Activated CD4-positive, alpha-beta T cell treated with anti-CD3 and anti-CD28 coated beads, Interleukin-2, amount 10 ng/mL, durations not matched to agents 24 days and 14 days (primary cell): ENCODE results near the gene SEPTIN10. TPM values are rescaled to one million over a fixed set of nuclear protein-coding genes. Genes with fewer than 3 reads are reported as not detected.
A peak's percentile ranks its signal among the peaks of the same experiment; 100 is the strongest.
"Not testable (repeated sequence)": the region's sequence is repeated elsewhere in the genome, so short reads cannot be mapped to it uniquely, and the experiment has no call there.

ENCODE experiments used
- DNase-seq: peaks from one replicate; pipeline ENCODE4 v3.0.0; 2022
- H3K27ac Mint-ChIP-seq: one replicate; pipeline ENCODE4 v1.8.0; 2022; ENCODE audit warnings: mild to moderate bottlenecking, mixed read lengths
- H3K27me3 Mint-ChIP-seq: one replicate; pipeline ENCODE4 v1.8.0; 2022; ENCODE audit warnings: mixed read lengths
- H3K36me3 Mint-ChIP-seq: one replicate; pipeline ENCODE4 v1.8.0; 2022; ENCODE audit warnings: low read depth, mild to moderate bottlenecking, mixed read lengths
- H3K4me1 Mint-ChIP-seq: one replicate; pipeline ENCODE4 v1.8.0; 2021; ENCODE audit warnings: mixed read lengths
- H3K4me3 Mint-ChIP-seq: one replicate; pipeline ENCODE4 v1.8.0; 2022; ENCODE audit warnings: mild to moderate bottlenecking, moderate library complexity, mixed read lengths
- H3K9me3 Mint-ChIP-seq: one replicate; pipeline ENCODE4 v1.8.0; 2021; ENCODE audit warnings: mixed read lengths
- intact Hi-C: fragments of 100-400 bp; cut with micrococcal nuclease; formaldehyde crosslinking; loops from one replicate; pipeline ENCODE4 v1.15.1; 2023
- total RNA-seq: library from RNA; stranded (reverse); gene quantifications from 2 replicates; pipeline ENCODE4 v1.2.3, GENCODE V29; 2022

Gene SEPTIN10
- total RNA-seq, 1 donor from 2014 or later = 0.14 TPM

DNA sequence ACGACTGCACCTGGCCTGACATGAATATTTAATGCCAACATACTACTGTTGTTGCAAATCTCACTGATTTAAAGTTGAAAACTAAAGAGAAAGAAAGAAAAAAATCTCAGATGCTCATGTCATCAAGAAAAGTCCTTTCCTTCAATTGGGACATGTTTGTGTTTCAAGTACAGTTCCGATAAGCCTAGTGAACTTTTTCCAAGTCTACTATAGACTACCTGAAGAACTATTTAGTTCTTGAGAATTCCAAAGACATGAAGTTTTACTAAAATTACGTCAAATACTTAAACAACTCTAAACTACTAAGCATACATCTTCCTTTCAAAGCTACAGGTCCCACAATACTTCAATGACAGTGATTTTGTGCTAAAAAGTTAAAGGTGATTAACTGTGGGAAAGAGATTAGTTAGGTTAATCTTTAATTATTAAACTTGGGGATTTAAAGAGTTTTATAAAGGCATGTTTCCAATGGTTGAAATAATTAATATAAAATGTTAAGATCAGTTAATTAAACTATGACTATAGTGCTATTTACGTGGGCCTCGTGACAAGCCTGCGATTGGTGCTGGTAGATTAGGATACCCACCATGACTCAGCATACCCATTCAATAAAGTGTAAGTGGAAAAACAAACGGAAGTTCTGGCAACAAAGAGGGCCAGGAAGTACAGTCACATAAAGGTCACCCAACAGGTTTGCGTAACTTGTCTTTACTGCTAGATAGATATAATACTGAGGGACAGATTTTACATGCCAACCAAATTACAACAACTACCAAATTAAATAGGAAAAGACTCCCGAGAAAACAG, 55.5 kb downstream of the SEPTIN10 start:
- intact Hi-C loops = no loop called here
- peaks cover 5% of the 10 kb centered on the region for H3K27me3 Mint-ChIP-seq
- H3K36me3 Mint-ChIP-seq = no peaks in the 10 kb centered on the region
- no peak overlapping the region for H3K27ac Mint-ChIP-seq
- H3K4me1 Mint-ChIP-seq = peaks cover 2% of the 10 kb centered on the region
- H3K9me3 Mint-ChIP-seq = no peaks in the 10 kb centered on the region
- no peak for DNase-seq
- no peak overlapping the region for H3K4me3 Mint-ChIP-seq

DNA sequence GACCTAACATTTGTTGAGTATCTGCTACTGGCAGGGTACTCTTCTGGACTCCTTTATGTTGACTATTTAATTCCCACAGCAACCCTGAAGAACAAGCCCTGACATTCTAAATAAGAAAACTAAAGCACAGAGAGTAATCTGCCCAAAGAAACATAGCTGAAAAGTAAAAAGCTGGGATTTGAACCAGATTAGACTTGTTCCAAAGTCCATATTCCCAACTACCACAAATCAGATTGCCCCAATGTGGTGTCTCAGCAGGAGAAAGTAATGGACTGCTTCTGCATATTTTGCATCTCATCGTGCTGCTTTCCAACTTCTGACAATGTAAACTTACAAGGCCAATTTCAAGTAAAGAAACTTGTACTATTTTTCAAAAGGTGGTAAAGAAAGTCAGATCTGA, 56.5 kb downstream of the SEPTIN10 start:
- Mint-ChIP-seq H3K9me3 (no peaks in the 10 kb centered on the region), H3K36me3 (no peaks in the 10 kb centered on the region), H3K4me1 (peaks cover 2% of the 10 kb centered on the region), H3K4me3 (no peak overlapping the region), H3K27me3 (peaks cover 5% of the 10 kb centered on the region), H3K27ac (no peak overlapping the region)
- intact Hi-C loops = no loop called here
- DNase-seq = no peak

DNA sequence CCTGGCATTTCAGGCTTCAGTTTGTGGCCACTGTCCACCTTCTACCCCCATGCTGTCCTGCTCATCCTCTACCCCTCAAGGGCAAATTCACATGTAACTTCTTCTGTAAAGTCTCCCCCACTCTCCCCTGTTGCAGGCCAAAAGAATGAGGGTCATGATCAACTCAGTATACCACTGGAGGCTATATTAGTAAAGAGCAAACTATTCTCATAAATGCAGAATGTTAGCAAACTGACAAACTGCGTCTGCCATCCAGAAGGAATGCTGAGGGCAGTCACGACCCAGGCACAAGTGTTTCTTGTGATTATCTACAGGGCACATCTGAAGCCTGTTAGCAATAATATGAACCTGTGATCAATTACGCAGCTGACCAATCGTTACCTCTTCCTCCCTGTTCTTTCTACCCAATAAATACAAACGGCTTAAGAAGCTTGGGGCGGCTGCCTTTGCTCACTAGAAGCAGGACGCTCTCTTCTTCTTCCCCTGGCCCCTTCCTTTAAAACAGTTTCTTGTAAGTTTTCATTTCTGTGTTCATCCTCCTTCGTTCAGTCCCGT, 58.3 kb downstream of the SEPTIN10 start:
- H3K9me3 Mint-ChIP-seq = no peaks in the 10 kb centered on the region
- DNase-seq = no peak
- H3K27ac Mint-ChIP-seq = no peak overlapping the region
- peaks cover 5% of the 10 kb centered on the region for H3K27me3 Mint-ChIP-seq
- no peak overlapping the region for H3K4me3 Mint-ChIP-seq
- intact Hi-C loops = no loop called here
- H3K36me3 Mint-ChIP-seq = no peaks in the 10 kb centered on the region
- peaks cover 2% of the 10 kb centered on the region for H3K4me1 Mint-ChIP-seq

DNA sequence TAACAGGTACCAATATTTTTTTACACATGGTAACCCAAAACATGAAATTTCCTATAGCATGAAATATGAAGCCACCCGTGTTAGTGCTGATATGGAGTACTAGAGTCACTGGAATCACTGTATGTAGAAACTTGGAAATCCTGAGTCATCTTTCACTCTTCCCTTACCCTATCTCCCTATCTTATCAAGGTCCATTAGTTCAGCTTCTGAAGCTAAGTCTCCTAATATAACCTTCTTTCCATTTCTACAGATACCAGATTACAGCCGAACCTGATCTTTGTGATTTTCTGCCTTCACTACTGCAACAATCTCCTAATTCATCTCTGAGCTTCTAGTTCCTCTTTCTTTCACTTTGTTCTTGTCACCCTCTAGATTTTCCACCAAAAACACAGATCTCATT, 59.0 kb downstream of the SEPTIN10 start:
- no peak overlapping the region for H3K27ac Mint-ChIP-seq
- H3K27me3 Mint-ChIP-seq = peaks cover 5% of the 10 kb centered on the region
- H3K4me3 Mint-ChIP-seq = no peak overlapping the region
- no peaks in the 10 kb centered on the region for H3K9me3 Mint-ChIP-seq
- intact Hi-C loops = no loop called here
- no peak for DNase-seq
- peaks cover 2% of the 10 kb centered on the region for H3K4me1 Mint-ChIP-seq
- no peaks in the 10 kb centered on the region for H3K36me3 Mint-ChIP-seq

DNA sequence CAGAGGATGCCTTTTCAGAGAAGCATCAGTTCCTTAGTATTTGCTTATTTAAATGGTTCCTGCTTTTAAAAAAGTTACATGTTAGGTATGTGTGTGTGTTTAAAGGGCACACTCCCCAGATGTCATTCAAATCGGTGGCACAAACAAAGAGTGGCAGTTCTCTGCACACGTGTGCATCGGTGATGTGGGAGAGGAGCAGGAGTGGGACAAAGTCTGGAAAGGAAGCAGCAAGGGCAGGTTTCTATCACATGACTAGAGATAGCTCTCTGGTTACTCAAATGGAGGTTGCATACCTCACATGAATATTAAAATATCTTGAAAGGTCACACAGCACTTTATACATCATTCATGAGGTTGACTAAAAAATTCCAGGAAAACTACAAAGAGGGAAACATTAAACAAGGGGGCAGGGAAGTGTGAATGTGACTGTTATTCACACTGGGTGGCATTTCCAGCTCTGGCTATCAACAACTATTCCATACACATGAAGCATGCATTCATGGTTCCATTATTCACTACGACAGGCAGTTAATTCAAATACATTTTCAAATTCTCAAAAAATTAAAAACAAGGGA, 64.7 kb downstream of the SEPTIN10 start:
- DNase-seq = no peak
- H3K27ac Mint-ChIP-seq = no peak overlapping the region
- H3K36me3 Mint-ChIP-seq = no peaks in the 10 kb centered on the region
- no peak overlapping the region for H3K4me3 Mint-ChIP-seq
- peaks cover 13% of the 10 kb centered on the region for H3K27me3 Mint-ChIP-seq
- intact Hi-C loops = no loop called here
- H3K9me3 Mint-ChIP-seq = no peaks in the 10 kb centered on the region
- no peaks in the 10 kb centered on the region for H3K4me1 Mint-ChIP-seq

DNA sequence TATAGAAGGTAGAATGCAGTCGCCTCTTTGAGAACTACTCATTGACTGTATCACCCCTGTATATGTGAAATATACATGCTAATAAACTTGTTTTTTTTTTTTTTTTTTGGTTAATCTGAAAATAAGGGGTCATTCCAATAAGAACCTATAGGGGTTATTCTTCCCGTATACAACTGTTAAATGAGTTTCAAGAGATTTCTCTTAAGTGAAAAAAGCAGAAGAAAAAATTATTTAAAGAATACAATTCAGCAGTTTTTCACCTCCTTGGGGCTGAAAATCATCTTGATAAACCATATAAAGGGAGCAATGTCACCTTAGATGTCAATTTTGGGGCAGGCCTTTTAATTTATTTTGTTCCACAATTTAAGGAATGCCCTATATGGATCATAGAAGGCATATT, 66.5 kb downstream of the SEPTIN10 start:
- Mint-ChIP-seq H3K9me3 (no peaks in the 10 kb centered on the region), H3K27ac (no peak overlapping the region), H3K4me3 (no peak overlapping the region), H3K36me3 (no peaks in the 10 kb centered on the region), H3K4me1 (no peaks in the 10 kb centered on the region), H3K27me3 (peaks cover 15% of the 10 kb centered on the region)
- intact Hi-C loops = no loop called here
- DNase-seq = no peak

DNA sequence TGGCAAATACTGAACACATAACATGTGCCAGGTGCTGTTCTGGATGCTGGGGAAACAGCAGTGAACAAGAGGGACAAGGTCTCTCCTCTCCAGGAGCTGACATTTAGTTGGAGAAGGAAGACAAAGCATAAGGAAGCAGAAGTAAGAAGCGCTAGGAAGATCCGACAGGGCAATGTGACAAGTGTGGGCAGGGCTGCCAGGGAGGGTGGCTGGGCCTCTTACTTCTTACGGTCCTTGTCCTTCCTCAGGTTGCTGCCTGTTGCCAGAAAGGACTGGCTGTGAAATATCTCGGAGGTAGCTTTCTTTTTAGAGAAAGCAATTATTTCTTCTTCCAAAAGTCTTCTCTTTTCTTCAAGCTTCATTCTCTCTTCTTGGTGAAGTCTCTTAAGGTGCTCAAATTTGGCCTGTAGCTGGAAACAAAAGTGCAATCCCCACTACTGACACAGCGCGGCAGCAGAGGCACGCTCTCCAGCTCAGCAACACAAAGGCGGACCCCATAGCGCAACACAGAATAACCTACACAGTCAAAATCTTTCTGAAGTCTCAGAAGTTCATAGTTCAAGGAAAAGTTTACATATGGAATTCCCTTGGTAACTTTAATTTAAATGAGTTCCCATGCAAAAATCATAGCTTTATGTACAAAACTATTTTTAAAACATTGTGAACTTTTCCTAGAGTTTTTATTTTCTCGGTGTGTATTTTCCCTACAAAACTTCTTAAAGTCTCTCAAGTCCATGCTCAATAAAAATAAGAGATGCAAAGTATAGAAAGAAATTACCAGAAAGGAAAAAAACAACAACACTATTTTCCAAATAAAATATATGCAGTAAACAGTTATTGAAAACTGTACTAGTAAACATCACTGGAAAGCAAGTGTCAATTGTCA, 67.7 kb downstream of the SEPTIN10 start:
- no peak overlapping the region for H3K4me3 Mint-ChIP-seq
- no peak overlapping the region for H3K27ac Mint-ChIP-seq
- DNase-seq = peak; percentile 85
- intact Hi-C loops = no loop called here
- H3K4me1 Mint-ChIP-seq = no peaks in the 10 kb centered on the region
- H3K9me3 Mint-ChIP-seq = no peaks in the 10 kb centered on the region
- no peaks in the 10 kb centered on the region for H3K36me3 Mint-ChIP-seq
- peaks cover 26% of the 10 kb centered on the region for H3K27me3 Mint-ChIP-seq

DNA sequence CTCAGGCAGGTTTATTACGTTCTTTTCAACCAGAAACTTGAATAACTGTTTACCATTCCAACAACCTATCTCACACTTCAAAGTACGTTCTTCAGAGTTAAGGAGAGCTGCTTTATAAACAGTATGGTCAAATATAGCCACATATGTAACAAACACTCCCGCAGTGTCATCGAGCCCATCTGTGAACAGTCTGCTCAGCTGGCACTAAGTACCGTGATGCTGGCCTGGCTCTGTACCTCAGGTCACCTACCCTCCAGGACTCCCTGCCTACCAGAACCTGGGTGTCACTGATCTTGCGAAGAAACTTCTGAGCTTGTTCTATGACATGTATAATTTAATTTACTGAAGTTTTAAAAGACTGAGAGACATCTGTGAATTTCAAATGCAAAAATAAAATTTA, 71.4 kb downstream of the SEPTIN10 start:
- H3K27me3 Mint-ChIP-seq = peaks cover 30% of the 10 kb centered on the region
- no peaks in the 10 kb centered on the region for H3K4me1 Mint-ChIP-seq
- no peak for DNase-seq
- H3K36me3 Mint-ChIP-seq = no peaks in the 10 kb centered on the region
- no peaks in the 10 kb centered on the region for H3K9me3 Mint-ChIP-seq
- intact Hi-C loops = no loop called here
- no peak overlapping the region for H3K4me3 Mint-ChIP-seq
- H3K27ac Mint-ChIP-seq = no peak overlapping the region

DNA sequence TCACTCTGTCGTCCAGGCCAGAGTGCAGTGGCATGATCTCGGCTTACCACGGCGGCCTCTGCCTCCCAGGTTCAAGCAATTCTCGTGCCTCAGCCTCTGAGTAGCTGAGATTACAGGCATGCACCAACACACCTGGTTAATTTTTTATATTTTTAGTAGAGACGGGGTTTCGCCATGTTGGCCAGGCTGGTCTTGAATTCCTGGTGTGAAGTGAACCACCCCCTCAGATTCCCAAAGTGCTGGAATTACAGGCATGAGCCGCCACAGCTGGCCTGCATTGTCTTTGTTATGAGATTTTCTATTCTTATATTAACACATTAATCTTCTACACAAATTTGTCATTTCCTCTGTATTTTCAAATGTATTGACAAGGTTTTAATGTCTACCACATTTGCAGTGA, 75.2 kb downstream of the SEPTIN10 start:
- Mint-ChIP-seq H3K9me3 (no peaks in the 10 kb centered on the region), H3K27me3 (peaks cover 25% of the 10 kb centered on the region), H3K4me1 (no peaks in the 10 kb centered on the region), H3K36me3 (no peaks in the 10 kb centered on the region), H3K27ac (no peak overlapping the region), H3K4me3 (no peak overlapping the region)
- intact Hi-C loops = no loop called here
- no peak for DNase-seq

DNA sequence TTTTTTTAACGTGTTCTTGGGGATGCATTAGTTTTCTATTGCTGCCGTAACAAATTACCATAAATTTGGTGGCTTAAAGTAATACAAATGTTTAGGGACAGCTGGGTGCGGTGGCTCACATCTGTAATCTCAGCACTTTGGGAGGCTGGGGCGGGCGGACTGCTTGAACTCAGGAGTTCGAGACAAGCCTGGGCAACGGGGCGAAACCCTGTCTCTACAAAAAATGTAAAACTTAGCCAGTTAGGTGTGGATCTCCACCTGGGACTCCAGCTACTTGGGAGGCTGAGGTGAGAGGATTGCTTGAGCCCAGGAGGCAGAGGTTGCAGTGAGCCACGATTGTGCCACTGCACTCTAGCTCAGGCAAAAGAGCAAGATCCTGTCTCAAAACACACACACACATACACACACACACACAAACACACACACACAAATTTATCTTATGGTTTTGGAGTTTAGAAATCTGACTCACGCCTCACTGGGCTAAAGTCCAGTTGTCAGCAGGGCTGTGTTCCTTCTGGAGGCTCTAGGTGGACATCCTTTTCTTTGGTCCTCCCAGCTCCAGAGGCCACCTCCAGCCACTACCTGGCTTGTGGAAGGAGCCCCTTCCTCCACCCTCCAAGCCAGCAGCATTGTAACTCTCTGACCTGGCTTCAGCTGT, 76.1 kb downstream of the SEPTIN10 start:
- DNase-seq = no peak
- Mint-ChIP-seq H3K4me3 (no peak overlapping the region), H3K4me1 (no peaks in the 10 kb centered on the region), H3K36me3 (no peaks in the 10 kb centered on the region), H3K9me3 (no peaks in the 10 kb centered on the region), H3K27ac (no peak overlapping the region), H3K27me3 (peaks cover 27% of the 10 kb centered on the region)
- intact Hi-C loops = no loop called here

DNA sequence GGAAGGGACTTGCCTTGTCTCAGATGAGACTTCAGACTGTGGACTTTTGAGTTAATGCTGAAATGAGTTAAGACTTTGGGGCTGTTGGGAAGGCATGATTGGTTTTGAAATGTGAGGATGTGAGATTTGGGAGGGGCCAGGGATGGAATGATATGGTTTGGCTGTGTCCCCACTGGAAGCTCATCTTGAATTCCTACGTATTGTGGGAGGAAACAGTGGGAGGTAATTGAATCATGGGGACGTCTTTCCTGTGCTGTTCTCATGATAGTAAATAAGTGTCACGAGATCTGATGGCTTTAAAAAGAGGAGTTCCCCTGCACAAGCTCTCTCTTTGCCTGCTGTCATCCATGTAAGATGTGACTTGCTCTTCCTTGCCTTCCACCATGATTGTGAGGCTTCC, 77.2 kb downstream of the SEPTIN10 start:
- intact Hi-C loops, H3K27ac Mint-ChIP-seq, H3K4me3 Mint-ChIP-seq, H3K9me3 Mint-ChIP-seq, H3K4me1 Mint-ChIP-seq, H3K36me3 Mint-ChIP-seq, DNase-seq: not testable (repeated sequence)
- peaks cover 28% of the 10 kb centered on the region for H3K27me3 Mint-ChIP-seq

DNA sequence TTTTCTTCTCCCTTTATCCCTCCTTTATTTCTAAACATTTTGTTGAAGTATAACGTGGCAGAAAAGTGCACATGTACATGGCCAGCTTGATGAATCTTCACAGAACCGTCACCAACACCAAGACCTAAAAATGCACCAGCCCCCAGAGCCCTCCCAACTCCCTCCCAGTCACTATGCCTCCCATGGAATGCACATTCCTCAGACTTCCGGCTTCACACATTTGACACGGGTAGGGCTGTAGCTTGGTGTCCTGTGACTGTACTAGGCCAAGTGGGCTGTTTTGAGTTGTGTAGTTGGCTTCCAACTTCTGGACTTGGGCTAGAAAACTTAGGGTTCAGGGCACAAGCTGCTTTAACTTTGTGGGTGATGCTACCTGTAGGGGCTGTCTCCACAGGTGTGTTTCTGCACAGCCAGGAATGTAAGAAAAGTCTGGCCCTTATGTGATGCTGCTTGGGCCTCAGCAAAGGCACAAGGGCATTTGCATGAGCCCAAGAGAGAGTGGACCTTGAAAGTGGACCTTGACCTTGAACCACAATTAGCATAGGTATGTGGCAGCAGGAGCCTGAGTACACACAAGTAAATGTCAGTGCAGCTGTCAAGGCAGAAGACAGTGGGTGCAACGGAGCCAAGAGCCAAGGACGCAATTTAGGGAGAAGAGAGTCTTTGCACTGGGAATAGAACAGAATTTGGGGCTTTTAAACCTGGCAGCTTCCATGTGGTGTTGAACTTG, 78.4 kb downstream of the SEPTIN10 start:
- H3K4me3 Mint-ChIP-seq = no peak overlapping the region
- intact Hi-C loops = no loop called here
- H3K27me3 Mint-ChIP-seq = peaks cover 25% of the 10 kb centered on the region
- no peaks in the 10 kb centered on the region for H3K36me3 Mint-ChIP-seq
- DNase-seq = no peak
- no peak overlapping the region for H3K27ac Mint-ChIP-seq
- no peaks in the 10 kb centered on the region for H3K4me1 Mint-ChIP-seq
- no peaks in the 10 kb centered on the region for H3K9me3 Mint-ChIP-seq

DNA sequence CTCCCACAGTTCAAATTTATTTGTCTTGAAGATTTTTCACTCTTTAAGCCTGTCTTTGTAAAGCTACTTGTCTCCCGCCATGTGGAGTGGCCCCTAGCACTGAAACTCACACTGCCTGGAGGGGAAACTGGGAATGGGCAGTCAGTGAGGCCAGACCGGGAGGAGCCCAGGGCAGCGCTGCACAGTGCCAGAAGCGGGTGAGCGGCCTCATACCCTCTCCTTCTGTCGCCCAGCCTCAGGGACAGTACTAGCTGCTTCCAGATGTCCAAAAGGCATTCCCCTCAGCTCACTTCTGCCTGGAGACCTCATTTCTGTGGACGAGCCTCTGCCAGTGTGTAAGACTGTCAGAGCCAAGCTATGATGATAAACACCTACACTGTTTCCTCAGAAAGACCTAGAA, 79.9 kb downstream of the SEPTIN10 start:
- H3K9me3 Mint-ChIP-seq = no peaks in the 10 kb centered on the region
- no peak overlapping the region for H3K27ac Mint-ChIP-seq
- H3K4me3 Mint-ChIP-seq = no peak overlapping the region
- no peaks in the 10 kb centered on the region for H3K36me3 Mint-ChIP-seq
- intact Hi-C loops = no loop called here
- H3K4me1 Mint-ChIP-seq = no peaks in the 10 kb centered on the region
- peaks cover 23% of the 10 kb centered on the region for H3K27me3 Mint-ChIP-seq
- no peak for DNase-seq
